Esophagus squamous epithelium (tissue), 4 donors: ENCODE results near the gene GPAT2.
A peak's percentile ranks its signal among the peaks of the same experiment; 100 is the strongest.
"Not testable (repeated sequence)": the region's sequence is repeated elsewhere in the genome, so short reads cannot be mapped to it uniquely, and the experiment has no call there.

Experiments
- CTCF ChIP-seq, 6 experiments: fragments of 450-650 bp in 4 of 6; fragments of 200-600 bp in 2 of 6; sonication (generic) in 2 of 6; IDR thresholded peaks; one replicate each; pipeline ENCODE4 v1.5.1; 2016 to 2019; ENCODE audit warnings: antibody characterized with exemption in 6 of 6, mild to moderate bottlenecking in 4 of 6, moderate library complexity in 4 of 6
- POLR2A ChIP-seq, 4 donors: fragments of 450-650 bp; IDR thresholded peaks; one replicate each; pipeline ENCODE4 v1.6.1; 2017; ENCODE audit warnings: antibody characterized with exemption in 4 of 4, mild to moderate bottlenecking in 4 of 4, moderate library complexity in 3 of 4

GRCh38 chr2:96063116-96063899, 28.6 kb upstream of the GPAT2 start:
- peak in 2 of 6 experiments; percentile 36 to 45 for TF ChIP-seq CTCF (IDR thresholded peaks at IDR 0.05)
- not testable (repeated sequence) for TF ChIP-seq POLR2A (IDR thresholded peaks at IDR 0.05)
